Measurements from ENCODE around the gene P2RX5.

GRCh38 chr17:3647251-3647650 is 48.7 kb downstream of the P2RX5 start:
- no peak for TF ChIP-seq POLR2A (IDR thresholded peaks at IDR 0.05)
- no peak for TF ChIP-seq CTCF (IDR thresholded peaks at IDR 0.05)

Measured in thyroid gland (tissue), 4 donors.